Neural cell (in vitro differentiated cells): ENCODE results near the gene ZBTB7C. TPM values are rescaled to one million over a fixed set of nuclear protein-coding genes. Genes with fewer than 3 reads are reported as not detected.

Experiments used
- H2AFZ ChIP-seq: fragments of 200-600, 300-800 bp; sonication (generic), shearing (Covaris generic); 2 replicates; pipeline ENCODE4 v1.6.0; 2014; ENCODE audit warnings: low read depth, mild to moderate bottlenecking, antibody characterized with exemption, low read length, moderate library complexity
- H3F3A ChIP-seq: fragments of 200-600 bp; shearing (Covaris generic); 2 replicates; pipeline ENCODE4 v1.6.1; 2016; ENCODE audit warnings: mild to moderate bottlenecking, moderate library complexity, mixed read lengths, antibody characterized with exemption, low read length; ENCODE audit not compliant: insufficient read depth, poor library complexity, severe bottlenecking
- H3K27ac ChIP-seq: fragments of 200-600, 300-800 bp; sonication (generic), shearing (Covaris generic); 2 replicates; pipeline ENCODE4 v1.5.1; 2014; ENCODE audit warnings: mild to moderate bottlenecking, low read length, moderate library complexity
- H3K27me3 ChIP-seq: fragments of 300-800, 200-600 bp; sonication (generic), shearing (Covaris generic); 2 replicates; pipeline ENCODE4 v1.6.0; 2014; ENCODE audit warnings: mild to moderate bottlenecking, low read depth, low read length, moderate library complexity; ENCODE audit not compliant: insufficient read depth
- H3K36me3 ChIP-seq: fragments of 300-800, 200-600 bp; sonication (generic), shearing (Covaris generic); 2 replicates; pipeline ENCODE4 v1.5.1; 2014; ENCODE audit warnings: mild to moderate bottlenecking, antibody characterized with exemption, low read length, moderate library complexity; ENCODE audit not compliant: insufficient read depth
- H3K4me2 ChIP-seq: fragments of 300-800, 200-600 bp; sonication (generic), shearing (Covaris generic); 2 replicates; pipeline ENCODE4 v1.6.0; 2014; ENCODE audit warnings: mild to moderate bottlenecking, low read length
- H3K4me3 ChIP-seq: fragments of 300-800, 200-600 bp; sonication (generic), shearing (Covaris generic); 2 replicates; pipeline ENCODE4 v1.5.1; 2014; ENCODE audit warnings: mild to moderate bottlenecking, low read length, moderate library complexity
- H3K79me2 ChIP-seq: fragments of 200-600 bp; shearing (Covaris generic); replicated peaks from 2 replicates; pipeline ENCODE4 v1.6.0; 2014; ENCODE audit warnings: mild to moderate bottlenecking, low read length, moderate library complexity; ENCODE audit not compliant: insufficient read depth
- H3K9ac ChIP-seq: fragments of 300-800, 200-600 bp; sonication (generic), shearing (Covaris generic); 2 replicates; pipeline ENCODE4 v1.6.1; 2016; ENCODE audit warnings: mild to moderate bottlenecking, low read length, mixed read lengths
- H3K9me2 ChIP-seq: fragments of 200-600 bp; shearing (Covaris generic); 2 replicates; pipeline ENCODE4 v1.6.1; 2016; ENCODE audit warnings: mild to moderate bottlenecking, low read length, mixed read lengths; ENCODE audit not compliant: insufficient read depth
- H3K9me3 ChIP-seq: fragments of 200-600, 300-800 bp; sonication (generic), shearing (Covaris generic); 2 replicates; pipeline ENCODE4 v1.6.1; 2016; ENCODE audit warnings: mild to moderate bottlenecking, mixed run types, low read length, moderate library complexity, mixed read lengths
- H4K20me1 ChIP-seq: fragments of 200-600 bp; shearing (Covaris generic); 2 replicates; pipeline ENCODE4 v1.6.1; 2016; ENCODE audit warnings: mild to moderate bottlenecking, mixed run types; ENCODE audit not compliant: insufficient read depth
- EP300 ChIP-seq: fragments of 450-650 bp; conservative IDR thresholded peaks from 2 replicates; pipeline ENCODE4 v1.6.1; 2014; ENCODE audit warnings: antibody characterized with exemption, mild to moderate bottlenecking, moderate library complexity; ENCODE audit not compliant: poor library complexity, severe bottlenecking
- EZH2 ChIP-seq: fragments of 200-600, 300-800 bp; shearing (Covaris generic), sonication (generic); IDR thresholded peaks from 2 replicates; pipeline ENCODE4 v1.6.1; 2014; ENCODE audit warnings: antibody characterized with exemption, low read length, borderline replicate concordance, mild to moderate bottlenecking; ENCODE audit not compliant: insufficient read depth, poor library complexity, severe bottlenecking
- MXI1 ChIP-seq: fragments of 450-650 bp; conservative IDR thresholded peaks from 2 replicates; pipeline ENCODE4 v1.6.1; 2014; ENCODE audit warnings: antibody characterized with exemption, mild to moderate bottlenecking; ENCODE audit not compliant: poor library complexity, severe bottlenecking
- POLR2AphosphoS5 ChIP-seq: IDR thresholded peaks from 2 replicates; pipeline ENCODE4 v1.6.1; 2012
- RAD21 ChIP-seq: fragments of 450-650 bp; conservative IDR thresholded peaks from 2 replicates; pipeline ENCODE4 v1.6.1; 2014; ENCODE audit warnings: antibody characterized with exemption, mild to moderate bottlenecking, moderate library complexity
- REST ChIP-seq: IDR thresholded peaks from 2 replicates; pipeline ENCODE4 v1.6.1; 2012; ENCODE audit warnings: borderline replicate concordance
- SMC3 ChIP-seq: fragments of 450-650 bp; conservative IDR thresholded peaks from 2 replicates; pipeline ENCODE4 v1.6.1; 2014; ENCODE audit warnings: antibody characterized with exemption, mild to moderate bottlenecking, moderate library complexity; ENCODE audit not compliant: poor library complexity
- TAF1 ChIP-seq: IDR thresholded peaks from 2 replicates; pipeline ENCODE4 v1.6.1; 2012; ENCODE audit warnings: low read depth
- polyA plus RNA-seq: library from polyadenylated mRNA; depleted of rRNA; stranded (reverse); fragments of >200 nt; gene quantifications from 2 replicates; pipeline ENCODE4 v1.2.3, GENCODE V29; 2014
- TF ChIP-seq, protein P1 (sequence below): fragments of 450-650 bp; IDR thresholded peaks from 2 replicates; pipeline ENCODE4 v1.5.1; 2014; ENCODE audit warnings: antibody characterized with exemption, mild to moderate bottlenecking, moderate library complexity; ENCODE audit not compliant: poor library complexity, severe bottlenecking

Gene ZBTB7C
- polyA plus RNA-seq, 1 donor from 2014 or later: 2.4 TPM

GRCh38 chr18:48199399-48199798, 209.8 kb downstream of the ZBTB7C start:
- H3K27me3 ChIP-seq: no peaks in the 10 kb centered on the region
- H3K36me3 ChIP-seq: no peaks in the 10 kb centered on the region
- H3K4me3 ChIP-seq: no peak overlapping the region
- no peaks in the 10 kb centered on the region for H3K9me2 ChIP-seq
- H3K79me2 ChIP-seq: no peaks in the 10 kb centered on the region
- no peaks in the 10 kb centered on the region for H3F3A ChIP-seq
- no peak overlapping the region for H3K9ac ChIP-seq
- no peaks in the 10 kb centered on the region for H3K9me3 ChIP-seq
- no peak overlapping the region for H3K27ac ChIP-seq
- no peak overlapping the region for H2AFZ ChIP-seq
- H4K20me1 ChIP-seq: no peaks in the 10 kb centered on the region
- no peak overlapping the region for H3K4me2 ChIP-seq
- TF ChIP-seq TAF1 (no peak), RAD21 (no peak), REST (no peak), EP300 (no peak), MXI1 (no peak), POLR2AphosphoS5 (no peak), EZH2 (no peak), SMC3 (no peak)
- TF ChIP-seq, protein P1, sequence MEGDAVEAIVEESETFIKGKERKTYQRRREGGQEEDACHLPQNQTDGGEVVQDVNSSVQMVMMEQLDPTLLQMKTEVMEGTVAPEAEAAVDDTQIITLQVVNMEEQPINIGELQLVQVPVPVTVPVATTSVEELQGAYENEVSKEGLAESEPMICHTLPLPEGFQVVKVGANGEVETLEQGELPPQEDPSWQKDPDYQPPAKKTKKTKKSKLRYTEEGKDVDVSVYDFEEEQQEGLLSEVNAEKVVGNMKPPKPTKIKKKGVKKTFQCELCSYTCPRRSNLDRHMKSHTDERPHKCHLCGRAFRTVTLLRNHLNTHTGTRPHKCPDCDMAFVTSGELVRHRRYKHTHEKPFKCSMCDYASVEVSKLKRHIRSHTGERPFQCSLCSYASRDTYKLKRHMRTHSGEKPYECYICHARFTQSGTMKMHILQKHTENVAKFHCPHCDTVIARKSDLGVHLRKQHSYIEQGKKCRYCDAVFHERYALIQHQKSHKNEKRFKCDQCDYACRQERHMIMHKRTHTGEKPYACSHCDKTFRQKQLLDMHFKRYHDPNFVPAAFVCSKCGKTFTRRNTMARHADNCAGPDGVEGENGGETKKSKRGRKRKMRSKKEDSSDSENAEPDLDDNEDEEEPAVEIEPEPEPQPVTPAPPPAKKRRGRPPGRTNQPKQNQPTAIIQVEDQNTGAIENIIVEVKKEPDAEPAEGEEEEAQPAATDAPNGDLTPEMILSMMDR: no peak

DNA sequence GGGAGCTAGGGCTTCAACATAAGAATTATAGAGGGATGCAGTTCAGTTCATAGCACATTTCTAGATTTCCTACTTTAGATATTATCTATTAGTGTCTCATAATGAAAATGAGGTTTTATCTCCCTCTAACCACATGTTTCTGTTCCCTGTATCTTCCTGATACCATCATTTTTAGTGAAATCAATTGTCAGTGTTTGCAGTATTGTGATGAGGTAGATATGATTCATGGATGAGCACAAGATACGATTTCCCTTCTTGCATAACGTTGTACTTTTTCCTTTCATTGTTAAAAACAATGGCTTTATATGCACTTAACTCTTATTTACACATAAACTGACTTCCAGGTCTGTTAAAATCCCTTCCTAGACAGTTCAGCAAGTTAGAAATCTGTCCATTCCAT, 211.4 kb downstream of the ZBTB7C start:
- no peak for TF ChIP-seq SMC3
- TF ChIP-seq POLR2AphosphoS5: no peak
- TF ChIP-seq EZH2: no peak
- TF ChIP-seq, protein P1: no peak
- Histone ChIP-seq H3K9me2 (no peaks in the 10 kb centered on the region), H3K79me2 (no peaks in the 10 kb centered on the region), H4K20me1 (no peaks in the 10 kb centered on the region), H3K36me3 (no peaks in the 10 kb centered on the region), H3K27ac (no peak overlapping the region), H3K4me3 (no peak overlapping the region), H3K9me3 (no peaks in the 10 kb centered on the region), H3K27me3 (no peaks in the 10 kb centered on the region), H2AFZ (no peak overlapping the region), H3F3A (no peaks in the 10 kb centered on the region), H3K4me2 (no peak overlapping the region), H3K9ac (no peak overlapping the region)
